GM23248 (cell line): ENCODE measurements around the gene IL18.

Experiments used
- EZH2 ChIP-seq: fragments of 200-600 bp; sonication (generic); IDR thresholded peaks from 2 replicates; pipeline ENCODE4 v1.6.1; 2018; ENCODE audit warnings: antibody characterized with exemption, mild to moderate bottlenecking; ENCODE audit not compliant: insufficient read depth, poor library complexity, severe bottlenecking
- EZH2phosphoT487 ChIP-seq: fragments of 200-600 bp; sonication (generic); IDR thresholded peaks from 2 replicates; pipeline ENCODE4 v1.6.1; 2018; ENCODE audit warnings: antibody characterized with exemption, moderate library complexity, mild to moderate bottlenecking, low read depth; ENCODE audit not compliant: insufficient read depth

GRCh38 chr11:112129656-112130055 lies 34.2 kb downstream of the IL18 start:
- TF ChIP-seq EZH2phosphoT487 (no peak), EZH2 (no peak)
